ENCODE measurements around the gene PXK.
"Not testable (repeated sequence)": the region's sequence is repeated elsewhere in the genome, so short reads cannot be mapped to it uniquely, and the experiment has no call there.

PXK gene

DNA sequence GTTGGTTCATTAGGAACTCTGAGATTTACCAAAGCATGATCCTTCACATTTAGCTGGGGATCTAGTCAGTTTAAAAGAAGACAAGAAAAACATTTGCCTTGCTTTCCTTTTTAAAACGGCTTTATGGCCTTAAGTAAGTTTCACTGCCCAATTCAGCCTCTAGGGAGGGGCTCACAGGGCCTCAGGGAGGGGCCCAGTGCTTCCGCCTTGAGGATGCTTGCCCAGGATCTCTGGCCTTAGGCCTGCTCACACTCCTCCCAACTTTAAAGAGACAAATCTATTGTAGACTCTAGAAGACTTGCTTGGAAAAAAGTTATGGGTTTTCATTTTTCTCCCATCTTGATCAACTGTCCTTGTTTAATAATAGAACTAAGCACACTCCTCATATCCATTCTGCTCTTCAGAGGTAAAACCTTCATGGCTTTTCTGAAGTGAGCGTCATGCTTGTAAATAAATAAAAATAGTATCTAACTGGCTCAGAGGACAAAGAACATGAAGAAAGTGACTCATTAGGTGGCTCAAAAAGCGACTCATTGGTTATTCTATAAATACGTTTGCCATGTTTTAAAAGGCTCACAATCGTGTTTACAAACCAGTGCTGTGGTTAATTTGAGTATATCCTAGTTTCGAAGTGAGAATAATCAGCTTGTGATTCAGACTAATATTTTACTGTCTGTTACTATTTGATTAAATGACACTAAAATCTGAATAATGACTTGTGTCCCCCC is 87.3 kb downstream of the PXK start:
- no peak for DNase-seq (ENCODE audit: low spot score)

DNA sequence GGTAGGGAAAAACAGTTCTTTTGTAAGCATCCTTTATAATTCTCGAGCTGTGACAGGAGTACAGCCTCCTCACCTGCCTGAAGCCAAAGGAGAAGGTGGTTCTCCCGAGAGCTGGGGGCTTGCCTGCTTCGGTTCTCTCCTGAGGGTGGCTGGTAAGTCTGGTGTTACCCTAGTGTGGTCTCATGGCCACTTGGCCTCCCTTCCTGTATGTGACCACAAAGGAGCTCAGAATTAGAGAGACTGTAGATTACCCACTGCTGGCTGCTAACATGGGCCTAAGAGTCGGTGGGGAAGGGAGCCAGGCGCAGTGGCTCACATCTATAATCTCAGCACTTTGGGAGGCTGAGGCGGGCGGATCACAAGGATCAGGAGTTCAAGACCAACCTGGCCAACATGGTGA is 88.3 kb downstream of the PXK start:
- DNase-seq (ENCODE audit: low spot score) = no peak

- DNase-seq (ENCODE audit: low spot score) = no peak
These were observed 90.1 kb downstream of the PXK start for GRCh38 chr3:58422756-58423325.

DNA sequence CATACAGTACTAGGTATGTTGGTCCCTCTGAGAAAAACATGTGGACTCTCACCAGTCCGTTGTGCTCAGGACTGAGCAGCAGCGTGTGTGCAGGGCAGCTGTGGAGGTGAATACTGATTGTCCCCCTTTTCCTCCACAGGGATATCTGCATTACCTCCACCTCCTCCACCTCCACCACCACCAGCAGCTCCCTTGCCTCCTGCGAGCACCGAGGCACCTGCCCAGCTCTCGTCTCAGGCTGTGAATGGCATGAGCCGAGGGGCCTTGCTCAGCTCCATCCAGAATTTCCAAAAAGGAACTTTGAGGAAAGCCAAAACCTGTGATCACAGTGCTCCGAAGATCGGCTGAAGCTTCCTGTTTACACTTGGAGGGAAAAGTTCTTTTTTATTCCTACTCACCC is 91.9 kb downstream of the PXK start:
- DNase-seq (ENCODE audit: low spot score) = no peak

GRCh38 chr3:58425782-58426181 is 93.1 kb downstream of the PXK start:
- DNase-seq (ENCODE audit: low spot score) = no peak

DNA sequence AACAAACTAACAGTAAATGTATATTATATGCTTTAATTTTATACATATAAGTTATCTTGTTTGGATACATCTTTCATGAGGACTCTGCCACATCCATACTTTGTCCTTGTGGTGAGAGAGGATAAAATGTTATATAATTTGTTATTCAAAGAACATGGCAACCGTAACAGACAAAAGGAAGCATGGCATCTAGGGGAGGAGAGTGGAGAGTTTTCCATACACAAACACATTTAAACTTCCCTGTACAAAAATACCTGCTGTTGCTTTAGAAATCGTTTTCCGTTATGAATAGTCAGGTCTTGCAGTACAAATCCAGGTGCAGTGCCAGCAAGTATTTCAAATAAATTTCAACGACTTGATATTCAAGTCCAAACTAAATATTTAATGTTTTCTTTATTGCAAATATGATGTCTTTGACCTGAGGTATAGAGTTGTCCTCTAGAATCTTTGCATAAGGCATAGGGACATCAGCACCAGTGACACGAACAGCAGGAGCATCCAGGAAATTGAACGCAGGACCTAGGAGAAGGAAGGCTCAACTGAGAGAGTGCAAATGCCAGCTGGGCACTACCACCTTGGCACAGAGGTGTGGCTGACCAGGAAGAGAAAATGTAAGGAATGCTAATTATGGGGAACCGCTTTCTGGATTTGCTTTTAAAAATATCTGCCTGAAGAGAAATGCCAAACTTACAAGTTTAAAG is 95.1 kb downstream of the PXK start:
- DNase-seq (ENCODE audit: low spot score) = no peak

GRCh38 chr3:58429657-58430056 is 97.0 kb downstream of the PXK start:
- DNase-seq (ENCODE audit: low spot score) = no peak

DNA sequence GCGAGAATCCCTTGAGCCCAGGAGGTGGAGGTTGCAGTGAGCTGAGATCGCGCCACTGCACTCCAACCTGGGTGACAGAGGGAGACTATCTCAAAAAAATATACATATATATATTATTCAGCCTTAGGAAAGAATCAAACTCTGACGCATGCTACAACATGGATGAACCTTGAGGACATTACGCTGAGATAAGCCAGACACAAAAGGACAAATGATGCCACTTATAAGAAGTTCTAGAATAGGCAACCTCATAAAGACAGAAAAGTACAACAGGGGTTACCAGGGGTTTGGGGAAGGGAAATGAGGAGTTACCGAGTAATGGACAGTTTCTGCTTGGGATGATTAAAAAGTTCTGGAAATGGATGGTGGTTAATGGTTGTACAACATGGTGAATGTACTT is 100.2 kb downstream of the PXK start:
- DNase-seq (ENCODE audit: low spot score) = no peak

- peak; percentile 93 for DNase-seq (ENCODE audit: low spot score)
These were observed 100.9 kb downstream of the PXK start, which contains the start of gene PDHB for GRCh38 chr3:58433400-58434167. Gene PDHB, minus strand, starts transcription at chr3:58433832. Its CDS starts 23 bp downstream, at chr3:58433809.

DNA sequence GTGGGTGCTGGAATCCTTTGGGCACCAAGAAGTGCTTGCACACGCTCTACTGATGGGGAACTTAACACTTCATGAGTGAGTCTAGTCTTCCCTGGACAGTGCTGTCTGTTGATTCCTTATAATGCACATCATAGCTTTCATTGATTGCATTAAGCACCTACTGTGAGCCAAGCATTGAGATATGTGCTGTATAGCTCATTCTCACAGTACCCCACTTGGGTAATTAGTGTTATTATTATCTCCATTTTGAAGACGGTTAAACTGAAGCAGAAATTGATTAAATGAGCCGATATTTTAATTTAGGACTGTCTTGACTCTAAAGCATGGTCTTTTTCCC is 101.4 kb downstream of the PXK start:
- no peak for DNase-seq (ENCODE audit: low spot score)

DNA sequence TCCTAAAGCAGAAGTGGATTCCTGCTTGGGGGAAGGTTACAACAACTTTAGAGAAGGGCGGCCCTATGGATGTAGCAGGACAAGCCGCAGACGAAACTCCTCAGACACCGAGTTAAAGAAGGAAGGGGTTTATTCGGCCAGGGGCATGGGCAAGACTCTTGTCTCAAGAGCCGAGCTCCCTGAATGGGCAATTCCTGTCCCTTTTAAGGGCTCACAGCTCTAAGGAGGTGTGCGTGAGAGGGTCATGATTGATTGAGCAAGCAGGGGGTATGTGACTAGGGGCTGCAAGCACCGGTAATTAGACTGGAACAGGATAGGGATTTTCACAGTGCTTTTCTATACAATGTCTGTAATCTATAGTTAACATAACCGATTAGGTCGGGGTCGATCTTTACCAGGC is 101.8 kb downstream of the PXK start:
- DNase-seq (ENCODE audit: low spot score) = no peak

- DNase-seq (ENCODE audit: low spot score) = no peak
These were observed 102.3 kb downstream of the PXK start for GRCh38 chr3:58434990-58435389.

DNA sequence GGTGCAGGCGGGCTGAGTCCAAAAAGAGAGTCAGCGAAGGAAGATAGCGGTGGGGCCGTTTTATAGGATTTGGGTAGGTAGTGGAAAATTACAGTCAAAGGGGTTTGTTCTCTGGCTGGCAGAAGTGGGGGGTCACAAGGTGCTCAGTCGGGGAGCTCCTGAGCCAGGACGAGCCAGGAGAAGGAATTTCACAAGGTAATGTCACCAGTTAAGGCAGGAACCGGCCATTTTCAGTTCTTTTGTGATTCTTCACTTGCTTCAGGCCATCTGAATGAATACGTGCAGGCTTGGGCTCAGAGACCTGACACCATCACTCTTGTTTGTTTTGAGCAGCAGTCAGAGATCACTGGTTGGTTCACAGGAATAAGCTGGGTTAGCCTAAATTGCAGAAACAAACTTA is 104.6 kb downstream of the PXK start:
- not testable (repeated sequence) for DNase-seq (ENCODE audit: low spot score)

GRCh38 chr3:58440996-58441355 is 108.3 kb downstream of the PXK start:
- not testable (repeated sequence) for DNase-seq (ENCODE audit: low spot score)

GRCh38 chr3:58441514-58442450 is 109.1 kb downstream of the PXK start:
- no peak for DNase-seq (ENCODE audit: low spot score)

GRCh38 chr3:58452176-58452575 is 119.5 kb downstream of the PXK start:
- no peak for DNase-seq (ENCODE audit: low spot score)

DNA sequence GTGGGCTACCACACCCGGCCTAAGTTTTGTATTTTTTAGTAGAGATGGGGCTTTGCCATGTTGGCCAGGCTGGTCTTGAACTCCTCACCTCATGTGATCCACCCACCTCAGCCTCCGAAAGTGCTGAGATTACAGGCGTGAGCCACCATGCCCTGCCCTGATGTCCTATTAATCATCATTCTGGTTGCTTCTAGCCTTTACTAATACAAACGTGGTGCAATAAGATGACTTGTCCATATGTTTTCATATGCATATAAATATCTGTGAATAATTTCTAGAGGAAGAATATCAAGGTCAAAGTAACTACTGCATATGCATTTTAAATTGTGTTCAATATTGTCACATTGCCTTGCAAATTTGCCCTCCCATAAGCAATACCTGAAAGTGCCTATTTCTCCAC is 126.5 kb downstream of the PXK start:
- no peak for DNase-seq (ENCODE audit: low spot score)

- DNase-seq (ENCODE audit: low spot score) = no peak
These were observed 130.1 kb downstream of the PXK start for GRCh38 chr3:58462829-58463180.

- peak; percentile 51 for DNase-seq (ENCODE audit: low spot score)
These were observed 130.7 kb downstream of the PXK start for GRCh38 chr3:58463181-58463941.

DNA sequence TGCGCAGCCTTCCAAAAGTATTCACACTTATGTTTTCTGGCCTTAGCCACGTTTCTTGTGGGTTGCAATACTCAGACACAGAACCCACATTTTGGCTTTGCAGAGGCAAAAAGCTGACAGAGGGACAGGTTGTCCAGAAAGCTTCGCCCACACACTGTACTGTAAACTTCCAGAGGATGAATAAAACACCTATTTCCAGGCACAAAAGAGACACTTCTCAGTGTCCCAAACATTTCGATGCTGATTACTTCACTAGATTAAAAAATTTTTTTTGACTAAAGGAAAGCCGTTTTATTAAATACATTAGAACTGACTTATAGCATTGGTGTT is 131.2 kb downstream of the PXK start:
- no peak for DNase-seq (ENCODE audit: low spot score)

GRCh38 chr3:58464866-58465265 is 132.2 kb downstream of the PXK start:
- no peak for DNase-seq (ENCODE audit: low spot score)
